Nephron (organoid): Measurements from ENCODE around the gene KRT13.

ENCODE experiments used
- H3K27ac Mint-ChIP-seq, 3 experiments: 2 replicates each; pipeline ENCODE4 v1.8.0; 2020; ENCODE audit warnings: mixed read lengths in 3 of 3, mild to moderate bottlenecking in 2 of 3, moderate library complexity in 1 of 3
- H3K27me3 Mint-ChIP-seq: 2 replicates; pipeline ENCODE4 v1.8.0; 2021; ENCODE audit warnings: low read depth, mild to moderate bottlenecking, moderate library complexity, mixed read lengths
- H3K36me3 Mint-ChIP-seq: 2 replicates; pipeline ENCODE4 v1.8.0; 2020; ENCODE audit warnings: low read depth, mixed read lengths
- H3K4me1 Mint-ChIP-seq: 2 replicates; pipeline ENCODE4 v1.8.0; 2020; ENCODE audit warnings: mixed read lengths
- H3K4me3 Mint-ChIP-seq, 3 experiments: 2 replicates each; pipeline ENCODE4 v1.8.0; 2020; ENCODE audit warnings: mild to moderate bottlenecking in 3 of 3, mixed read lengths in 3 of 3, moderate library complexity in 2 of 3
- H3K9me3 Mint-ChIP-seq: 2 replicates; pipeline ENCODE4 v1.8.0; 2020; ENCODE audit warnings: mixed read lengths
- CTCF ChIP-seq, 3 experiments: fragments of 200-600 bp; sonication (generic); IDR thresholded peaks; one replicate each; pipeline ENCODE4 v1.5.0; 2021; ENCODE audit warnings: antibody characterized with exemption in 3 of 3; ENCODE audit not compliant: unreplicated experiment in 3 of 3

The KRT13 gene

GRCh38 chr17:41516147-41516829 is 10.9 kb upstream of the KRT13 start:
- Mint-ChIP-seq H3K27ac (no peak overlapping the region), H3K4me1 (peaks cover 13% of the 10 kb centered on the region), H3K9me3 (no peaks in the 10 kb centered on the region), H3K27me3 (peaks cover 26% of the 10 kb centered on the region), H3K36me3 (no peaks in the 10 kb centered on the region), H3K4me3 (no peak overlapping the region)
- no peak for TF ChIP-seq CTCF (IDR thresholded peaks at IDR 0.05; ENCODE audit: unreplicated experiment in 3 of 3)

- TF ChIP-seq CTCF (IDR thresholded peaks at IDR 0.05; ENCODE audit: unreplicated experiment in 3 of 3), result no peak
- no peaks in the 10 kb centered on the region for H3K4me1 Mint-ChIP-seq
- no peaks in the 10 kb centered on the region for H3K36me3 Mint-ChIP-seq
- peaks cover 21% of the 10 kb centered on the region for H3K27me3 Mint-ChIP-seq
- H3K4me3 Mint-ChIP-seq, result no peak overlapping the region
- H3K27ac Mint-ChIP-seq, result no peak overlapping the region
- no peaks in the 10 kb centered on the region for H3K9me3 Mint-ChIP-seq
These were observed 7.7 kb upstream of the KRT13 start for GRCh38 chr17:41513168-41513547.

- Mint-ChIP-seq H3K27me3 (peaks cover 23% of the 10 kb centered on the region), H3K27ac (no peak overlapping the region), H3K9me3 (no peaks in the 10 kb centered on the region), H3K4me1 (no peaks in the 10 kb centered on the region), H3K4me3 (no peak overlapping the region), H3K36me3 (no peaks in the 10 kb centered on the region)
- no peak for TF ChIP-seq CTCF (IDR thresholded peaks at IDR 0.05; ENCODE audit: unreplicated experiment in 3 of 3)
These were observed 7.2 kb upstream of the KRT13 start for GRCh38 chr17:41512546-41513167.

GRCh38 chr17:41511716-41512115 is 6.3 kb upstream of the KRT13 start:
- no peak overlapping the region for H3K4me3 Mint-ChIP-seq
- TF ChIP-seq CTCF (IDR thresholded peaks at IDR 0.05; ENCODE audit: unreplicated experiment in 3 of 3), result no peak
- H3K4me1 Mint-ChIP-seq, result no peaks in the 10 kb centered on the region

GRCh38 chr17:41511116-41511515 is 5.7 kb upstream of the KRT13 start:
- H3K9me3 Mint-ChIP-seq, result no peaks in the 10 kb centered on the region
- H3K4me1 Mint-ChIP-seq, result no peaks in the 10 kb centered on the region
- H3K4me3 Mint-ChIP-seq, result no peak overlapping the region
- no peak for TF ChIP-seq CTCF (IDR thresholded peaks at IDR 0.05; ENCODE audit: unreplicated experiment in 3 of 3)
- no peak overlapping the region for H3K27ac Mint-ChIP-seq
- H3K36me3 Mint-ChIP-seq, result no peaks in the 10 kb centered on the region
- H3K27me3 Mint-ChIP-seq, result peaks cover 32% of the 10 kb centered on the region

More at GRCh38 chr17:41511716-41512115, 6.3 kb upstream of the KRT13 start:
- Mint-ChIP-seq H3K27me3 (peaks cover 29% of the 10 kb centered on the region), H3K36me3 (no peaks in the 10 kb centered on the region), H3K9me3 (no peaks in the 10 kb centered on the region), H3K27ac (no peak overlapping the region)
